Inflammatory macrophage treated with lipopolysaccharide for 1 hour (primary cell): Measurements from ENCODE around the gene RNF144A.
"Not testable (repeated sequence)": the region's sequence is repeated elsewhere in the genome, so short reads cannot be mapped to it uniquely, and the experiment has no call there.

Experiments used
- DNase-seq, 2 donors: peaks; one replicate each; pipeline ENCODE4 v3.0.0-alpha.2; 2020 to 2022

RNF144A gene

GRCh38 chr2:6917071-6917760 lies at the start of gene RNF144A:
Gene RNF144A, plus strand, starts transcription at chr2:6917412. Its CDS starts 79,515 bp downstream, at chr2:6996927.
- DNase-seq = peak; percentile 45 to 71

GRCh38 chr2:6872394-6872793 lies 44.8 kb upstream of the RNF144A start:
- DNase-seq = peak in 1 of 2 donors; percentile 42

GRCh38 chr2:6874032-6874431 lies 43.2 kb upstream of the RNF144A start:
- DNase-seq = no peak

DNA sequence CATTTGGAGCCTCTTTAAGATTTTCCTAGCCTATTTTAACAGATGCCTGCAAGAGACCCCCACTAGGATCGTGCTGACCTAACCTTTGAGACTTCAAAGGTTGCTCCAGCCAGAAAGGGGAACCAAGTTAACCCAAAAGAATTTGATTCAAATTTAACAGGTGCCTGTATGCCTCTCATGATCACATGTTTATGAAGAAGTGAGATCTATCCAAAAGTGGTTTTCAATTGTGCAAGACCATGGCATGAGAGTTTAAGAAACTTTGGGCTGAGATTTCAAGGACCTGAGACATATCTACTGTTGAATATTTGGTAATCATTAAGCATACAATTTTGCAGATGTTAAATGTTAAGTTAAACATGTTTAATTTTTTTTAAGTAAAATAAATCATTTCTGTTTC lies 40.9 kb upstream of the RNF144A start:
- DNase-seq = peak in 1 of 2 donors; percentile 56

- DNase-seq = peak; percentile 58 to 87
These were observed 39.6 kb upstream of the RNF144A start, which contains the start of gene RSAD2 for GRCh38 chr2:6877402-6878304. Gene RSAD2, plus strand, starts transcription at chr2:6877777. Its CDS starts 24 bp downstream, at chr2:6877801.

DNA sequence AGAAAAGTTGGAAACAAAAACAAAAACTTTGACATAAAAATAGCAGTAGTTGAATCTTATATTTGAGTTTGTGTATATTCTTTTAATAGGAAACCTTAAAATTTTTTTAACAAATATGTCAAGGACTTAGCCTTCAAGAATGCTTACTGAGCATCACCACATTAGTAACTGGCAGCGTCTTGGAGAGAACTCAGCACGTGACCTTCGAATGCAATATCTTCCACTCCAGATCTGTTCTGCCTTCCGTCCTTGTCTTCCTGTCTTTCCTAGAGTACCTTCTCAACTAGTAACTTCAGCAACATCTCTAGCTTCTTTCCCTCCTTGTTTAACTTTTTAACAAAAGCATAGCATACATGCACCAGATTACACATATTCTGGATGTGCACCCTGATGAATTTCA lies 38.7 kb upstream of the RNF144A start:
- no peak for DNase-seq

DNA sequence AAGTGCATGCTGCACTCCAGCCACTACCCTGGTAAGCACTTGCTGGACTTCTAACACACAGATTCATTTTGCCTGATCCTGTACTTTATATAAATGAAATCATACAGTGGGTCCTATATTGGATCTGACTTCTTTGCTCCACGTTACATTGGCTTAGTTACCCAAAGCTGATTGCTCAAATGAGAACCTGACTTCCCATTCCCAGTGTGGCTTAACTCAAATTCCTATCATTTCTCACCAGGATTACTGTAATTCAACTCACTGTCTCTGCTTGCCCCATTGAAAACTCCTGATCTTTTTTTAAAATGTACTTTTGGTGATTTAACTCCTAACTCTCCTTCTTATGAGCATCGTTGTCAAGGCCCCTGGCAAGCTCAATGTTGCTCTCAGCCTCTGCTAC lies 38.2 kb upstream of the RNF144A start:
- DNase-seq = no peak

DNA sequence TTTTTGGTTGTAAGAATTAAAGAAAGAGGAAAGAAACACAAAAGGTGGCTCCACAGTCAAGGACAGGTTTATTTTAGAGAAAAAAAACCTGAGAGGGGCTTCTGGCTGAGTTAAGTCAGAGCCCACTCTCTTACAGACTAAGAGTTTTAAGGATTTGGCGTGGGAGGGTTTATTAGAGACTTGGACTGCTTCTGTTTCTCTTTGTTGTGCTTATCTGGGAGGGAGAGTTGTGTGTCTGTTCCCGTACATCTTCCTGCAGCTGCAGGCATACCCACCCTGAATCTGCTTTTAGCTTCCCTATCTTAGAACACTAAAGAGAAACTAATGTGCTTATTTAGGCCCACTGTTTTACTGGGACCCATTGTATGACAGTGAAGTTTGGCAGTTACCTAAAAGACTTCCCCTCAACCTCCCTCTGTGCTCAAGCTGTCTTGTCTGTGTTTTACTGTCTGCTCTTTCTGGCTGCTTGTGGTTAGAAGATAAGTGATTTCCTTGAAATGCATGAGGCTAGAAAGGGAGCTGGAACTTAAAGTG lies 36.9 kb upstream of the RNF144A start:
- no peak for DNase-seq

GRCh38 chr2:6881046-6881445 lies 36.2 kb upstream of the RNF144A start:
- DNase-seq = no peak

DNA sequence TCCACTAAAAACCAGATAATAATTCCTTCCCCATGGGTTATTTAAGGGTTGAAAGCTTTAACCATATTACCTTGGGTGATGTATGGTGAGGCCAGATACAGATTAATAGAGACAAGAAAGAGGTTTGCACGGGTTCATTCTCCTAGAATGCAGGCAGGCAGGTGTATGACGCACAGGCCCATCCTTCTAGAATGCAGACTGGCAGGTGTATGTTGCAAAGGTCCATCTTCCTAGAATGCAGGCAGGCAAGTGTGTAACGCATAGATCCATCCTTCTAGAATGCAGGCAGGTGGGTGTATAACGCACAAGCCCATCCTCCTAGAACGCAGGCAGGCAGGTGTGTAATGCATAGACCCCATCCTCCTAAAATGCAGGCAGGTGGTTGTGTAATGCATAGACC lies 35.7 kb upstream of the RNF144A start:
- no peak for DNase-seq

- no peak for DNase-seq
These were observed 33.6 kb upstream of the RNF144A start for GRCh38 chr2:6883448-6884122.

- DNase-seq = no peak
These were observed 31.7 kb upstream of the RNF144A start for GRCh38 chr2:6885551-6885950.

GRCh38 chr2:6885968-6886367 lies 31.2 kb upstream of the RNF144A start:
- no peak for DNase-seq

DNA sequence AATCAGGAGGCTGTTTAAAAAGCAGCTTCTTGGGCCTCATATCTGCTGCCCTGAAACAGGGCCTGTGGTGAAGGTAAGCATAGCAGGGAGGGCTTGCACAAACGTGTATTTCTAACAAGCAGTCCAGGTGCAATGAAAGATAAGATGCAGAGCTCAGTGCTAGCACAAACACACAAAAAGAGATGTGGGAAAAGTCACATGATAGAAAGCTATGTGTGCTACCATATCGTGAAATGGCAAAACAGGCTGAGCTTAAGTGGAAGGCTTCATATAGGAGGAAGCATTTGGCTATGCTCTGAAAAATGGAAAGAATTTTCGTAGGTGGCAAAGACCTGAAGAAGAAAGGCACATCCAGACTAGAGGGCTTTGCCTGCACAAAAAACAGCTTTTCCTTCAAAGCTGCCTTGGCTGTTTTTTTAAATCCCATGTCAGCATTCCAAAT lies 29.4 kb upstream of the RNF144A start:
- no peak for DNase-seq

GRCh38 chr2:6888724-6889123 lies 28.5 kb upstream of the RNF144A start:
- DNase-seq = no peak

GRCh38 chr2:6893876-6894482 lies 23.2 kb upstream of the RNF144A start:
- DNase-seq = no peak

GRCh38 chr2:6896930-6897759 lies 20.1 kb upstream of the RNF144A start:
- DNase-seq = peak in 1 of 2 donors; percentile 74

DNA sequence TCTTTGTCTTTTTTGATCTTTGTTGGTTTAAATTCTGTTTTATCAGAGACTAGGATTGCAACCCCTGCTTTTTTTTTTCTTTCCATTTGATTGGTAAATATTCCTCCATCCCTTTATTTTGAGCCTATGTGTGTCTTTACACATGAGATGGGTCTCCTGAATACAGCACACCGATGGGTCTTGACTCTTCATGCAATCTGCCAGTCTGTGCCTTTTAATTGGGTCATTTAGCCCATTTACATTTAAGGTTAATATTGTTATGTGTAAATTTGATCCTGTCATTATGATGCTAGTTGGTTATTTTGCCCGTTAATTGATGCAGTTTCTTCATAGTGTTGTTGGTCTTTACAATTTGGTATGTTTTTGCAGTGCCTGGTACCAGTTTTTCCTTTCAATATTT lies 14.6 kb upstream of the RNF144A start:
- DNase-seq = not testable (repeated sequence)

- no peak for DNase-seq
These were observed 11.5 kb upstream of the RNF144A start for GRCh38 chr2:6905668-6906067.

- no peak for DNase-seq
These were observed 11.0 kb upstream of the RNF144A start for GRCh38 chr2:6906165-6906741.

GRCh38 chr2:6908291-6908690 lies 8.9 kb upstream of the RNF144A start:
- no peak for DNase-seq
